ENCODE results near the gene BORA. TPM values are rescaled to one million over a fixed set of nuclear protein-coding genes. Genes with fewer than 3 reads are reported as not detected.

Gene BORA
- total RNA-seq, 2 donors from 2014 or later, result 14.4 to 22.5 TPM

- H3K4me3 Mint-ChIP-seq, result peak overlapping the region; percentile 87
- H3K27ac Mint-ChIP-seq, result peak overlapping the region; percentile 90
- Histone ChIP-seq H3K36me3 (ENCODE audit: control insufficient read depth, insufficient read depth, low read length) (peaks cover 22% of the 10 kb centered on the region), H3K4me3 (ENCODE audit: low read length) (peak overlapping the region; percentile 98), H3K27ac (ENCODE audit: low read depth, low read length) (peak overlapping the region; percentile 34), H3K9me3 (ENCODE audit: control insufficient read depth, low read length) (no peaks in the 10 kb centered on the region), H3K4me1 (ENCODE audit: control insufficient read depth, insufficient read depth, low read length) (no peaks in the 10 kb centered on the region), H3K27me3 (ENCODE audit: control insufficient read depth, insufficient read depth, low read length, poor library complexity, severe bottlenecking) (no peaks in the 10 kb centered on the region), H3K9ac (ENCODE audit: extremely low read depth, low read length, poor library complexity, severe bottlenecking) (peak overlapping the region; percentile 70)
- H3K4me1 Mint-ChIP-seq, result peaks cover 12% of the 10 kb centered on the region
- no peaks in the 10 kb centered on the region for H3K9me3 Mint-ChIP-seq
- WGBS, 2 experiments (ENCODE audit: insufficient coverage in 1 of 2, insufficient read length in 1 of 2), result 3% methylated on average over 25 to 49 of the region's 49 CpGs
- H3K36me3 Mint-ChIP-seq (ENCODE audit: low read depth), result peaks cover 23% of the 10 kb centered on the region
- TF ChIP-seq CTCF (conservative IDR thresholded peaks at IDR 0.05), result no peak
- no peak for DNase-seq
- H3K27me3 Mint-ChIP-seq (ENCODE audit: insufficient read depth), result no peaks in the 10 kb centered on the region
Measured at GRCh38 chr13:72726726-72727416, 852 bp upstream of the BORA start.

- WGBS, 2 experiments (ENCODE audit: insufficient coverage in 1 of 2, insufficient read length in 1 of 2), result 22 to 40% methylated on average over 1 to 3 of the region's 3 CpGs
- no peaks in the 10 kb centered on the region for H3K27me3 ChIP-seq (ENCODE audit: control insufficient read depth, insufficient read depth, low read length, poor library complexity, severe bottlenecking)
- no peak for DNase-seq
- peaks cover 30% of the 10 kb centered on the region for H3K36me3 Mint-ChIP-seq (ENCODE audit: low read depth)
- H3K36me3 ChIP-seq (ENCODE audit: control insufficient read depth, insufficient read depth, low read length), result peaks cover 24% of the 10 kb centered on the region
- no peaks in the 10 kb centered on the region for H3K9me3 Mint-ChIP-seq
- no peaks in the 10 kb centered on the region for H3K4me1 ChIP-seq (ENCODE audit: control insufficient read depth, insufficient read depth, low read length)
- no peak for TF ChIP-seq CTCF (conservative IDR thresholded peaks at IDR 0.05)
- H3K27me3 Mint-ChIP-seq (ENCODE audit: insufficient read depth), result no peaks in the 10 kb centered on the region
- peaks cover 12% of the 10 kb centered on the region for H3K4me1 Mint-ChIP-seq
- H3K4me3 ChIP-seq (ENCODE audit: low read length), result peak overlapping the region; percentile 98
- H3K9ac ChIP-seq (ENCODE audit: extremely low read depth, low read length, poor library complexity, severe bottlenecking), result peak overlapping the region; percentile 70
- H3K27ac Mint-ChIP-seq, result peak overlapping the region; percentile 90
- no peaks in the 10 kb centered on the region for H3K9me3 ChIP-seq (ENCODE audit: control insufficient read depth, low read length)
- no peak overlapping the region for H3K27ac ChIP-seq (ENCODE audit: low read depth, low read length)
- peak overlapping the region; percentile 87 for H3K4me3 Mint-ChIP-seq
Measured at GRCh38 chr13:72728290-72728605, 525 bp downstream of the BORA start.

- Mint-ChIP-seq H3K27me3 (ENCODE audit: insufficient read depth) (no peaks in the 10 kb centered on the region), H3K36me3 (ENCODE audit: low read depth) (peaks cover 43% of the 10 kb centered on the region), H3K4me3 (no peak overlapping the region), H3K9me3 (no peaks in the 10 kb centered on the region), H3K4me1 (peaks cover 3% of the 10 kb centered on the region), H3K27ac (no peak overlapping the region)
- peaks cover 60% of the 10 kb centered on the region for H3K36me3 ChIP-seq (ENCODE audit: control insufficient read depth, insufficient read depth, low read length)
- no peaks in the 10 kb centered on the region for H3K4me1 ChIP-seq (ENCODE audit: control insufficient read depth, insufficient read depth, low read length)
- TF ChIP-seq CTCF (conservative IDR thresholded peaks at IDR 0.05), result no peak
- H3K4me3 ChIP-seq (ENCODE audit: low read length), result no peak overlapping the region
- no peak overlapping the region for H3K27ac ChIP-seq (ENCODE audit: low read depth, low read length)
- no peaks in the 10 kb centered on the region for H3K9me3 ChIP-seq (ENCODE audit: control insufficient read depth, low read length)
- H3K9ac ChIP-seq (ENCODE audit: extremely low read depth, low read length, poor library complexity, severe bottlenecking), result no peak overlapping the region
- no peaks in the 10 kb centered on the region for H3K27me3 ChIP-seq (ENCODE audit: control insufficient read depth, insufficient read depth, low read length, poor library complexity, severe bottlenecking)
- no peak for DNase-seq
- 60 to 91% methylated on average over 1 to 3 of the region's 3 CpGs for WGBS, 2 experiments (ENCODE audit: insufficient coverage in 1 of 2, insufficient read length in 1 of 2)
Measured at GRCh38 chr13:72737033-72737432, 9.3 kb downstream of the BORA start.
